Neuronal stem cell (in vitro differentiated cells): ENCODE data around the gene SPDYE16.
"Not testable (repeated sequence)": the region's sequence is repeated elsewhere in the genome, so short reads cannot be mapped to it uniquely, and the experiment has no call there.

Experiments
- DNase-seq: peaks from one replicate; pipeline ENCODE4 v3.0.0-alpha.2; 2013; ENCODE audit warnings: low spot score
- H2AFZ ChIP-seq: one replicate; pipeline ENCODE4 v1.6.1; 2013; ENCODE audit warnings: mild to moderate bottlenecking, low read length, inconsistent platforms
- H2AK5ac ChIP-seq: 2 replicates; pipeline ENCODE4 v1.6.1; 2013; ENCODE audit warnings: low read depth, mild to moderate bottlenecking, inconsistent platforms, low read length, moderate library complexity, mixed read lengths
- H2BK120ac ChIP-seq: 2 replicates; pipeline ENCODE4 v1.6.1; 2013; ENCODE audit warnings: low read depth, mild to moderate bottlenecking, inconsistent platforms, low read length, moderate library complexity, mixed read lengths
- H2BK12ac ChIP-seq: one replicate; pipeline ENCODE4 v1.6.1; 2013; ENCODE audit warnings: low read length, inconsistent platforms
- H2BK15ac ChIP-seq: 2 replicates; pipeline ENCODE4 v1.6.1; 2013; ENCODE audit warnings: mild to moderate bottlenecking, low read length, inconsistent platforms, mixed read lengths
- H2BK5ac ChIP-seq: one replicate; pipeline ENCODE4 v1.6.1; 2013; ENCODE audit warnings: inconsistent platforms, mild to moderate bottlenecking, low read length, moderate library complexity
- H3K14ac ChIP-seq: one replicate; pipeline ENCODE4 v1.6.1; 2013; ENCODE audit warnings: low read length, inconsistent platforms
- H3K18ac ChIP-seq: 2 replicates; pipeline ENCODE4 v1.6.1; 2013; ENCODE audit warnings: low read length, inconsistent platforms
- H3K23ac ChIP-seq: 2 replicates; pipeline ENCODE4 v1.6.1; 2013; ENCODE audit warnings: low read depth, mild to moderate bottlenecking, mixed read lengths, low read length, inconsistent platforms; ENCODE audit not compliant: poor library complexity
- H3K27ac ChIP-seq: replicated peaks from 3 replicates; pipeline ENCODE4 v1.5.1; 2013; ENCODE audit warnings: low read length, inconsistent platforms
- H3K27me3 ChIP-seq, 3 experiments: 2 replicates each; pipeline ENCODE4 v1.6.1; 2013; ENCODE audit warnings: low read length in 3 of 3, mild to moderate bottlenecking in 2 of 3, inconsistent platforms in 1 of 3, low read depth in 1 of 3, mixed read lengths in 1 of 3, moderate library complexity in 1 of 3; ENCODE audit not compliant: control insufficient read depth in 3 of 3, insufficient read depth in 3 of 3
- H3K36me3 ChIP-seq, 2 donors: replicated peaks in 1 of 2; 2 replicates each; pipeline ENCODE4 v1.6.1; 2013; ENCODE audit warnings: low read length in 2 of 2; ENCODE audit not compliant: control insufficient read depth in 2 of 2, insufficient read depth in 2 of 2
- H3K4ac ChIP-seq: 2 replicates; pipeline ENCODE4 v1.6.1; 2013; ENCODE audit warnings: inconsistent platforms, mild to moderate bottlenecking, low read length, moderate library complexity
- H3K4me1 ChIP-seq, 2 donors: 1 replicate in 1 of 2; 2 replicates in 1 of 2; pipeline ENCODE4 v1.6.1; 2013; ENCODE audit warnings: low read length in 2 of 2, low read depth in 1 of 2; ENCODE audit not compliant: control insufficient read depth in 2 of 2, insufficient read depth in 1 of 2
- H3K4me2 ChIP-seq: one replicate; pipeline ENCODE4 v1.6.1; 2013; ENCODE audit warnings: mild to moderate bottlenecking, low read length, inconsistent platforms; ENCODE audit not compliant: insufficient read depth, poor library complexity, severe bottlenecking
- H3K4me3 ChIP-seq, 2 donors: 2 replicates each; pipeline ENCODE4 v1.5.1; 2013; ENCODE audit warnings: low read length in 2 of 2, mild to moderate bottlenecking in 2 of 2, inconsistent platforms in 1 of 2, moderate library complexity in 1 of 2
- H3K79me1 ChIP-seq: one replicate; pipeline ENCODE4 v1.6.1; 2013; ENCODE audit warnings: low read depth, mild to moderate bottlenecking, inconsistent platforms, low read length, moderate library complexity
- H3K9ac ChIP-seq: one replicate; pipeline ENCODE4 v1.6.1; 2013; ENCODE audit warnings: mild to moderate bottlenecking, low read depth, low read length, inconsistent platforms; ENCODE audit not compliant: poor library complexity
- H3K9me3 ChIP-seq, 2 donors: replicated peaks in 1 of 2; 2 replicates each; pipeline versions ENCODE3 to v1.6.1; 2013; ENCODE audit warnings: low read length in 2 of 2, mild to moderate bottlenecking in 2 of 2, inconsistent platforms in 1 of 2, low read depth in 1 of 2, mixed read lengths in 1 of 2, moderate library complexity in 1 of 2; ENCODE audit not compliant: control insufficient read depth in 2 of 2, insufficient read depth in 1 of 2
- H4K8ac ChIP-seq: one replicate; pipeline ENCODE4 v1.6.1; 2013; ENCODE audit warnings: low read depth, mild to moderate bottlenecking, inconsistent platforms, low read length, moderate library complexity
- H4K91ac ChIP-seq: one replicate; pipeline ENCODE4 v1.6.1; 2013; ENCODE audit warnings: low read length, low read depth, mild to moderate bottlenecking, inconsistent platforms; ENCODE audit not compliant: poor library complexity
- WGBS, 2 donors: extraction: QIAGEN DNeasy Blood & Tissue Kit; methylation state at CpG; one replicate each; pipeline ENCODE4 v1.1.7; 2013; ENCODE audit warnings: missing lambda C conversion rate in 2 of 2, mixed read lengths in 1 of 2; ENCODE audit not compliant: insufficient read length in 2 of 2, insufficient replicate concordance in 1 of 2; ENCODE audit errors: extremely low coverage in 2 of 2; 5-methylcytosine and 5-hydroxymethylcytosine counted together

Gene SPDYE16

GRCh38 chr7:76486618-76487017, 56.5 kb downstream of the SPDYE16 start:
- H2AK5ac ChIP-seq, H2BK120ac ChIP-seq: not testable (repeated sequence)
- WGBS, 2 donors, result no CpG with 5 or more reads among the region's 5 CpGs

GRCh38 chr7:76485822-76486610, 57.1 kb downstream of the SPDYE16 start:
- not testable (repeated sequence) for H3K23ac ChIP-seq, H3K27me3 ChIP-seq, H3K4me2 ChIP-seq, H3K9me3 ChIP-seq, H3K4me1 ChIP-seq, H2BK120ac ChIP-seq, H3K4ac ChIP-seq, H2BK5ac ChIP-seq, H3K27ac ChIP-seq, H2BK12ac ChIP-seq, DNase-seq, H3K36me3 ChIP-seq, H4K91ac ChIP-seq, H3K18ac ChIP-seq, H4K8ac ChIP-seq, H2AK5ac ChIP-seq, H2AFZ ChIP-seq, H3K14ac ChIP-seq, H3K4me3 ChIP-seq, H3K79me1 ChIP-seq, H2BK15ac ChIP-seq, H3K9ac ChIP-seq
- no CpG with 5 or more reads among the region's 20 CpGs for WGBS, 2 donors

More at GRCh38 chr7:76486618-76487017, 56.5 kb downstream of the SPDYE16 start:
- H2BK12ac ChIP-seq, DNase-seq, H3K14ac ChIP-seq, H3K23ac ChIP-seq, H3K27ac ChIP-seq, H3K18ac ChIP-seq, H3K9me3 ChIP-seq, H3K9ac ChIP-seq, H4K91ac ChIP-seq, H3K4me1 ChIP-seq, H2BK15ac ChIP-seq, H2AFZ ChIP-seq, H3K27me3 ChIP-seq, H3K36me3 ChIP-seq, H3K79me1 ChIP-seq, H3K4me3 ChIP-seq, H3K4ac ChIP-seq, H2BK5ac ChIP-seq, H4K8ac ChIP-seq, H3K4me2 ChIP-seq: not testable (repeated sequence)

DNA sequence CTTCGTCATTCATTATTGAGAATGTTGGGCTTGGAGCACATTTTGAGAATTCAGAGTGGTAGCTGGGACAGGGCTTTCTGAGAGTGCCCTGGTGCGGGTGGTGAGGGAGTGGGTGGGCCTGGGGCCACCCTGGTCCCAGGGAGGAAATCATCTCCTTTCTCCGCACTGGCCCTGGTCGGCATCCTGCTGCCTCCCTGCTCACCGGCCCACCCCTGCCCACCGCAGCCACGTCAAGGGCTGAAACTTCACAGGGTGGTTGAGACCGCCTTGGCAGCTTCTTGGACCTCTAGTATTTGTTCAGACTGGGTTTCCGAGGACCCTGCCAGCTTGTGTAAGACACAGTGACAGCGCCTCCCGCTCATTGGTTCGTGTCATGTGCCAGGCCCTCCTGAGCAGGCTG, 58.6 kb downstream of the SPDYE16 start:
- H3K4me3 ChIP-seq, H3K79me1 ChIP-seq, H2BK12ac ChIP-seq, H3K4ac ChIP-seq, H3K4me1 ChIP-seq, H3K14ac ChIP-seq, H3K23ac ChIP-seq, H3K9me3 ChIP-seq, H2BK15ac ChIP-seq, H2AK5ac ChIP-seq, H3K9ac ChIP-seq, H2AFZ ChIP-seq, H2BK5ac ChIP-seq, H2BK120ac ChIP-seq, H4K91ac ChIP-seq, H3K27ac ChIP-seq, H3K27me3 ChIP-seq, H3K4me2 ChIP-seq, H3K36me3 ChIP-seq, H3K18ac ChIP-seq, H4K8ac ChIP-seq, DNase-seq: not testable (repeated sequence)
- no CpG with 5 or more reads among the region's 12 CpGs for WGBS, 2 donors

DNA sequence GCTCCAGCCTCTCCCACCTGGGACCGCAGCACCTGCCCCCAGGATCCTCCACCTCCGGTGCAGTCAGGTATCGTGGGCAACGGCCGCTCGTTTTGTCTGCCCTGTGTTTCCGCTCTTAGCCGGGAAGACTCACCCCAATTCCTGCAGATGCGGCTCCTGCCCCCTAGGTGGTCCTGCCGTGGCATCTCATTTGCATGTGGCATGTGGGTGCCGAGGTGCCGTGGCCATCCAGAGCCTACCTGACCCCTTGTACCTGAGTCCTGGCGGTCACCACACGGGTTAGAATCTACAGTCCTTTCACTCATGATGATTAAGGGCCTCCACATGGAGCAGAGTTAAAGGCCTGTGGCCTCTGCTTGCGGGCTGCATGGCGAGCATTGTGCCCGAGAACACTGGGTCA, 60.0 kb downstream of the SPDYE16 start:
- not testable (repeated sequence) for H3K4me1 ChIP-seq, H3K4me2 ChIP-seq, H3K9me3 ChIP-seq, H3K18ac ChIP-seq, H3K23ac ChIP-seq, H3K36me3 ChIP-seq, H2BK5ac ChIP-seq, H2AK5ac ChIP-seq, H3K9ac ChIP-seq, H2BK120ac ChIP-seq, H4K8ac ChIP-seq, H2AFZ ChIP-seq, H3K14ac ChIP-seq, H3K79me1 ChIP-seq, H3K4me3 ChIP-seq, H3K4ac ChIP-seq, H2BK15ac ChIP-seq, DNase-seq, H4K91ac ChIP-seq, H2BK12ac ChIP-seq, H3K27ac ChIP-seq, H3K27me3 ChIP-seq
- WGBS, 2 donors, result no CpG with 5 or more reads among the region's 17 CpGs
